HL-60 (cell line): ENCODE data around the gene PTPRD.

Experiments
- DNase-seq, 2 experiments: peaks; one replicate each; pipeline ENCODE4 v3.0.0-alpha.2; 2010 to 2020; ENCODE audit warnings: low read depth in 1 of 2, low spot score in 1 of 2
- H3K27ac ChIP-seq: fragments of 250-450 bp; sonication (Bioruptor Pico); replicated peaks from 2 replicates; pipeline ENCODE4 v1.5.1; 2020; ENCODE audit warnings: mild to moderate bottlenecking, moderate library complexity
- H3K27me3 ChIP-seq: fragments of 250-450 bp; sonication (Bioruptor Pico); 2 replicates; pipeline ENCODE4 v1.5.1; 2021; ENCODE audit warnings: mild to moderate bottlenecking, moderate library complexity; ENCODE audit not compliant: insufficient read depth, poor library complexity, severe bottlenecking
- H3K4me3 ChIP-seq: replicated peaks from 2 replicates; pipeline ENCODE4 v1.5.1; 2011; ENCODE audit warnings: mild to moderate bottlenecking, control low read depth, low read length; ENCODE audit not compliant: insufficient read depth
- CTCF ChIP-seq: IDR thresholded peaks from one replicate; pipeline ENCODE4 v1.5.1; 2011; ENCODE audit warnings: low read length, control low read depth, inconsistent platforms; ENCODE audit not compliant: insufficient read depth
- GABPA ChIP-seq: IDR thresholded peaks from 2 replicates; pipeline ENCODE4 v1.6.1; 2012; ENCODE audit warnings: low read depth
- POLR2AphosphoS5 ChIP-seq: IDR thresholded peaks from 2 replicates; pipeline ENCODE4 v1.6.1; 2012; ENCODE audit warnings: low read depth
- REST ChIP-seq: IDR thresholded peaks from 2 replicates; pipeline ENCODE4 v1.6.1; 2012; ENCODE audit warnings: low read depth; ENCODE audit not compliant: insufficient replicate concordance
- SPI1 ChIP-seq: IDR thresholded peaks from 2 replicates; pipeline ENCODE4 v1.6.1; 2012; ENCODE audit warnings: low read depth, mild to moderate bottlenecking, borderline replicate concordance

The PTPRD gene

GRCh38 chr9:9202276-9202675 lies 1410.5 kb downstream of the PTPRD start:
- Histone ChIP-seq H3K27me3 (no peaks in the 10 kb centered on the region), H3K27ac (no peak overlapping the region), H3K4me3 (no peak overlapping the region)
- no peak for DNase-seq
- TF ChIP-seq SPI1 (no peak), GABPA (no peak), REST (no peak), POLR2AphosphoS5 (no peak), CTCF (no peak)

GRCh38 chr9:9186086-9186485 lies 1426.7 kb downstream of the PTPRD start:
- Histone ChIP-seq H3K27me3 (no peaks in the 10 kb centered on the region), H3K4me3 (no peak overlapping the region), H3K27ac (no peak overlapping the region)
- TF ChIP-seq SPI1 (no peak), REST (no peak), GABPA (no peak), CTCF (no peak), POLR2AphosphoS5 (no peak)
- no peak for DNase-seq

- no peak for DNase-seq
- no peaks in the 10 kb centered on the region for H3K27me3 ChIP-seq
- H3K27ac ChIP-seq: no peak overlapping the region
- TF ChIP-seq GABPA: no peak
- TF ChIP-seq POLR2AphosphoS5: no peak
- TF ChIP-seq CTCF: no peak
- no peak for TF ChIP-seq REST
- TF ChIP-seq SPI1: no peak
- H3K4me3 ChIP-seq: no peak overlapping the region
Measured at GRCh38 chr9:9182431-9182830, 1430.4 kb downstream of the PTPRD start.
